ENCODE measurements around the gene ADK.

Gene ADK

DNA sequence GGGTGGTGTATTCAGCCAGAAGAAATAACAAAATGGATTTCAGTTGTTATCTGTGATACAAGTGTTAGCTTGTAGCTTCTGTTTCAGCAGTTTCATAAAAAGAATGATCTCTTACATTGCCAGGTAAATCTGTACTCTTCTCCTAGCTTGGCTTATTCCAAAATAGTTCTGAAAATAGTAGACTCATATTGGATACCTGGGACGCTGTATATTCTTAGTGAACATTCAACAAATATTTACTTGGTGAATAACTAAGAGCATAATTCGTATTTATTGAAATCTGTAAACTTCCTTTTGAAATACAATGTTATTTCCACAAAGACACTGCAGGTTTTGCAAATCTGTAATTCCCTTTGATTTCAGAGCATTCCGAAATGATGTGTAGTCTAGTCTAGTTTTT is 249.2 kb downstream of the ADK start:
- Mint-ChIP-seq H3K9me3 (peaks cover 4% of the 10 kb centered on the region), H3K4me3 (no peak overlapping the region), H3K27ac (no peak overlapping the region), H3K36me3 (peaks cover 24% of the 10 kb centered on the region), H3K4me1 (no peaks in the 10 kb centered on the region)
- DNase-seq (ENCODE audit: low spot score in 2 of 2) (no peak), ATAC-seq (no peak)

DNA sequence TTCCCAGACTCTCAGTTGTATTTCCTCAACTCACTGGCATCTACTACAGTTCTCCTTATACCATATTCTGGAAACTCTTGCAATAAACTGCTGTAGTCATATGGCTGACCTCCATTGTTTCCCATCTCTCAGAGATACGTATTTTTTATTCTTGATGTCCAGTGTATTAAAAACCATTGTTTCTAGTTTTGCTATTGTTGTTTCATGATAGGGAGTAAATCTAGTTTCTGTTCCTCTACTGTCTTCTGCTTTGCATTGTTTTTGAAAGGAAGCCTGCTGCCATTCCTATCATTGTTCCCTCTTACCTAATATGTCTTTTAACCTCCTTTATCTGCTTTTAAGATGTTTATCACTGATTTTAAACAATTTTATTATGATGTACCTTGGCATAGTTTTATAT is 255.0 kb downstream of the ADK start:
- Mint-ChIP-seq H3K9me3 (peaks cover 4% of the 10 kb centered on the region), H3K4me1 (no peaks in the 10 kb centered on the region), H3K27ac (no peak overlapping the region), H3K4me3 (no peak overlapping the region), H3K36me3 (peaks cover 16% of the 10 kb centered on the region)
- ATAC-seq, result no peak
- DNase-seq (ENCODE audit: low spot score in 2 of 2), result no peak

DNA sequence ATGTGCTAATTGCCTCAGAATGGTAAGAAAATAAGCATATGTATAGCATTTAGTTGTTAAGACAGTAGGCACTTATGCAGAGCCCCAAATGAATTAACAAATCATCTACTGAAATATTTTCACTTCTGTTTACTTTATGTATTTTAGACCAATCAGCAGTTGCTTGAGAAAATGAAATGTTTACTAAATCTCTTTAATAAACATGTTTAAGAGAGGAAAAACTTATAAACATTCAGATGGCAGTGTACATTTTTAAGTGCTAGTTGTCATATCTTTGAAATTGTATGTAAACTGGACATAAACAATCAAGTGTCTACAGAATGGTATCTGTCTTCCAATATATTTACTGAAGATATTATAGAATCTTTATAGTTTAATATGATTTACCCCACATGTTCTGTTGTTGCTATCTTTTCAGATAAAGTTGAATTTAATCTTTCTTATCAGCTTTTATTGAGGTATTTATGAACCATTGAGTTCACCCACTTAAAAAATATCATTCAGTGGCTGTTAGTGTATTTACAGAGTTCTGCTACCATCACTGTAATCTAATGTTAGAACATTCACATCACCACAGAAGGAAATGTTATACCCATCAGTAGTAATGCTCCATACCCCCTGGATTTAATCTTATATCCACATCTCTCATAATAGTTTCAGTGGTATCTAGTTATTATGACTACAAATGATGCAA is 264.3 kb downstream of the ADK start:
- ATAC-seq (no peak), DNase-seq (ENCODE audit: low spot score in 2 of 2) (no peak)
- peaks cover 7% of the 10 kb centered on the region for H3K36me3 Mint-ChIP-seq
- H3K4me1 Mint-ChIP-seq, result no peaks in the 10 kb centered on the region
- no peak overlapping the region for H3K27ac Mint-ChIP-seq
- H3K4me3 Mint-ChIP-seq, result no peak overlapping the region
- H3K9me3 Mint-ChIP-seq, result no peaks in the 10 kb centered on the region

DNA sequence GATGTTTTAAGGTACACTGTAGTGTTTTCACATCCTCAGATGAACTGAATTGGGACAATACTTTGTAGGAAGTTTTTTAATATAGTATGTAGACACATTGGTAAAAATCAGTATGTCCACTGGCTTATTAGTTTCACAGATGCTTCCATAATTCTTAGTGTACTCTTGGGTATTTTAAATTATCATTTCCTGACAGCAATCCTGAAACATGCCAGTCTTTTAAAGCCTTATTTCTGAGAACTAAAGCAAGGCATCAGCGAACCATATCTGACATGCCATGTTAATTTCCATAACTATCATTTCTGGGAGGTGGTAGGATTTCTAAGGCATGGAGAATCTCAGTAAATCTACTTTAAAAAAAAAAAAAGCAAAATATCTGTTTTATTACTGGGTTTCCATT is 266.4 kb downstream of the ADK start:
- no peaks in the 10 kb centered on the region for H3K9me3 Mint-ChIP-seq
- DNase-seq (ENCODE audit: low spot score in 2 of 2) (no peak), ATAC-seq (no peak)
- H3K4me3 Mint-ChIP-seq, result no peak overlapping the region
- H3K36me3 Mint-ChIP-seq, result peaks cover under 1% of the 10 kb centered on the region
- H3K27ac Mint-ChIP-seq, result no peak overlapping the region
- no peaks in the 10 kb centered on the region for H3K4me1 Mint-ChIP-seq

DNA sequence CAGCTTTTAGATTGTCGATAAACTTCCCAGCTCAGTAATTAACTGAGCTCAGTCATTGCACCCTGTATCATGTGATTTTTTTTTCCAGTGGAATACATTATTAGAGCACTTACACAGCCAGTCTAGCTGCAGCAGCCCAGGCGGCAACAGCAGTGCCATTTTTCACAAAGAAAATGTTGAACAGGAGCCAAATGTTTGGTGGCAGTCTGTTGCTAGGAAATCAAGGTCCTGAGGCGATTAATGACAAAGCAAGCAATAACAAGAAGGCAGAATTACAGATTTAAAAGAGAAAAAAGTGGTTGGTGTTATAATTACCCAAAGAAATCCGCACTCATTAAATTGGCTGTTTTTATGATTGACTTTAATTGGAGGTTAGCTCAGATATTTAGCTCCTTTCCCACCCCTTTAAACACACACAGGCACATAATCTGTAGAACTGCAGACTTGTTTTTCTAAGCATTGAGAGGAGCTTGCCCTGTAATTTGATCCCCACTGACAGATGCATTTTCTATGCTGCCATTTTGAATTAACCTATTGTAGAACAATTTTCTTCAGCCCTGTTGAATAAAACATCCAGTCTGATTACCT is 267.4 kb downstream of the ADK start:
- H3K36me3 Mint-ChIP-seq, result no peaks in the 10 kb centered on the region
- ATAC-seq (no peak), DNase-seq (ENCODE audit: low spot score in 2 of 2) (no peak)
- H3K4me3 Mint-ChIP-seq, result no peak overlapping the region
- no peaks in the 10 kb centered on the region for H3K9me3 Mint-ChIP-seq
- no peaks in the 10 kb centered on the region for H3K4me1 Mint-ChIP-seq
- no peak overlapping the region for H3K27ac Mint-ChIP-seq

DNA sequence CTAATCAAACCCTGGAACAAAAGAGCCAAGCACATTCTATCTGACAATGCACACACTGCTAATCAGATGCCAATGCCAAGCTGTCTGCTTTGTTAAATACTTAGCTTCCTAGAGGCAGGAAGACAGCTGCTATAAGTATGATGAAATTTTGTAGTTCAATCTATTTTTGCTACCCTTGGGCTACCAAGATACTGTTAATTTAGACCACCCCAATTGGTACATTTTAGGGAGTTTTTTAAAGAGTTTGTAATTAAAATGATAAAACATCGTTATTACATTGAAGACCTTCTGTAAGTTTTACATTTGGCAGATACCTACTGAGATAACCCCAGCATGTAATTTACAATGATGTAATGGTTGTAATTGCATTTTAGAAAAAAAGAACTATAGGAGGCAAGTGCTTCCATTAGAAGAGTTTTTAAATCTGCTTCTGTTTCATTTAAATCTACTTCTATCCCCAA is 268.5 kb downstream of the ADK start:
- ATAC-seq, result no peak
- Mint-ChIP-seq H3K4me1 (no peaks in the 10 kb centered on the region), H3K9me3 (no peaks in the 10 kb centered on the region), H3K27ac (no peak overlapping the region), H3K36me3 (no peaks in the 10 kb centered on the region), H3K4me3 (no peak overlapping the region)
- DNase-seq (ENCODE audit: low spot score in 2 of 2), result no peak

DNA sequence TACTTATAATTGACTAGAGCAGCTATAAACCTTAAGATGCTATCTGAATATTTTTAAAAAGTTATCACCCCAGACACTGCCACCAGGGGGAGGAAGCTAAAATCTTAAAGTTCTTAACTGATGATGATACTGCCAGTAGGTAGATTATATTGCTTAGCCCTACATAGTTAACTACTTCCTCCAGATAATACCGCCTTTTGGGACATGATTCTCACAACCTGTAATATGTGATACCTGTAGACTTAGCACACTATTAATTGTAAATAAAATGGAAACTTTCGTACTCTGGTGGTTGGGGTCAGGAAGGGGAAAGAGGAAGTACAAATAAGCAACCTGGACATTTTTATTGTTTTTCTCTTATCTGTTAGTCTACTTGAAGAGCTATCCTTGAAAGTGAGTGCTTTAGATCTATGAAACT is 268.9 kb downstream of the ADK start:
- H3K4me1 Mint-ChIP-seq, result no peaks in the 10 kb centered on the region
- H3K36me3 Mint-ChIP-seq, result no peaks in the 10 kb centered on the region
- no peak for ATAC-seq

DNA sequence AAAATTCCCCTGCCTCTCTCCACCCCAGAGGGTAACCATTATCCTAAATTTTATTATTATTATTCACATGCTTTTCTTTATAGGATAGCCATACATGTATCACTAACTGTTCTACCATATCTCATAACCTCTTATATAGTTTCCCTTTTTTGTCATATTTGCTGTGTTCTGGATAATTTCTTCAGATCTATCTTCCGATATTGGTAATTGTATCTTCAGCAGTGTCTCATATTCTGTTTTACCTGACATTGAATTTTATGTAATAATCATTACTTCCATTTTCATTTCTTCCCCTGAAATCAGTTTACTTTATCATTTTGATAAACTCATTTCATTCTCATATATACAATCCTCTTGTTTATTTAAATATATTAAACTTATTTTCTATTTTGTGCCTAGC is 273.5 kb downstream of the ADK start:
- DNase-seq (ENCODE audit: low spot score in 2 of 2) (no peak), ATAC-seq (no peak)
- Mint-ChIP-seq H3K4me3 (no peak overlapping the region), H3K4me1 (no peaks in the 10 kb centered on the region), H3K9me3 (no peaks in the 10 kb centered on the region), H3K36me3 (no peaks in the 10 kb centered on the region), H3K27ac (peak overlapping the region; percentile 13)

More for the DNA sequence above, 268.9 kb downstream of the ADK start:
- Mint-ChIP-seq H3K27ac (no peak overlapping the region), H3K4me3 (no peak overlapping the region), H3K9me3 (no peaks in the 10 kb centered on the region)
- no peak for DNase-seq (ENCODE audit: low spot score in 2 of 2)

DNA sequence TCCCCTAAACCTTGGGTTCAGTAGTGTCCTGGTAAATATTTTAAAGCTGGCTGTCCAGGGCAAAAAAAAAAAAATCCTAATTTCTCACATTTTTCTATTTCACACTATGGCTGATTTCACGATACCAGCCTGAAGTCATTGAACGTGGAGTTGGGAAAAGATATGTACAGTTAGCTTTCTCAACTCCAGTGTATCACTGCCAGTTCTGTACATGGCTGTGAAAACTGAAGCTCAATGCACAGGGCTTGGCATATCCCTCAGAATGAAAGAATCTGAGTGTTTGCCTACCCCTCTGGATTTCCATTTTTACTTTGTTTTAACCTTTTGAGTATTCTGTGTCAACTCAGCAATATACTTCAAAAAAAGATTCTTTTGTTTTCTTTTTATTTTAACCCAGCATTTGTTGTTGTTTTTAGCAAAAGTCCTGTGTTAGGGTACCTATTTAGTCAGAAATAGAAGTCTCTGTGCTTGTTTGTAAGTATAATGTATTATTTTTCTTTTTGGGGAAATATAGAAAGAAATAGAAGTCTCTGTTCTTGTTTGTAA is 274.5 kb downstream of the ADK start:
- no peak overlapping the region for H3K4me3 Mint-ChIP-seq
- no peak overlapping the region for H3K27ac Mint-ChIP-seq
- ATAC-seq, result no peak
- H3K36me3 Mint-ChIP-seq, result no peaks in the 10 kb centered on the region
- no peak for DNase-seq (ENCODE audit: low spot score in 2 of 2)
- H3K4me1 Mint-ChIP-seq, result no peaks in the 10 kb centered on the region
- H3K9me3 Mint-ChIP-seq, result no peaks in the 10 kb centered on the region

DNA sequence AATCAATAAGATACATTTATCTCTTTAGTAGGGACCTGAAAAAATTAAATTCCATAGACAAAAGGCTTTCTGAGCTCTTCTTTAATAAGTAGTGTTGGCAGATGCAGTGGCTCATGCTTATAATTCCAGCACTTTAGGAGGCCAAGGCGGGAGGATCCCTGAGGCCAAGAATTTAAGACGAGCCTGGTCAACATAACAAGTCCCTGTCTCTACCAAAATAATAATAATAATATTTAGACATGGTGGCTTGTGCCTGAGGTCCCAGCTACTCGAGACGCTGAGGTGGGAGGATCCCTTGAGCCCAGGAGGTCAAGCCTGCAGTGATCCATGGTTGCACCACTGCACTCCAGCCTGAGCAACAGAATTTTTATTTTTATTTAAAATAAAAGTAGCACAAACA is 280.8 kb downstream of the ADK start:
- no peak for DNase-seq (ENCODE audit: low spot score in 2 of 2)
- no peak overlapping the region for H3K27ac Mint-ChIP-seq
- no peaks in the 10 kb centered on the region for H3K4me1 Mint-ChIP-seq
- H3K4me3 Mint-ChIP-seq, result no peak overlapping the region
- no peaks in the 10 kb centered on the region for H3K9me3 Mint-ChIP-seq
- no peaks in the 10 kb centered on the region for H3K36me3 Mint-ChIP-seq
- no peak for ATAC-seq

DNA sequence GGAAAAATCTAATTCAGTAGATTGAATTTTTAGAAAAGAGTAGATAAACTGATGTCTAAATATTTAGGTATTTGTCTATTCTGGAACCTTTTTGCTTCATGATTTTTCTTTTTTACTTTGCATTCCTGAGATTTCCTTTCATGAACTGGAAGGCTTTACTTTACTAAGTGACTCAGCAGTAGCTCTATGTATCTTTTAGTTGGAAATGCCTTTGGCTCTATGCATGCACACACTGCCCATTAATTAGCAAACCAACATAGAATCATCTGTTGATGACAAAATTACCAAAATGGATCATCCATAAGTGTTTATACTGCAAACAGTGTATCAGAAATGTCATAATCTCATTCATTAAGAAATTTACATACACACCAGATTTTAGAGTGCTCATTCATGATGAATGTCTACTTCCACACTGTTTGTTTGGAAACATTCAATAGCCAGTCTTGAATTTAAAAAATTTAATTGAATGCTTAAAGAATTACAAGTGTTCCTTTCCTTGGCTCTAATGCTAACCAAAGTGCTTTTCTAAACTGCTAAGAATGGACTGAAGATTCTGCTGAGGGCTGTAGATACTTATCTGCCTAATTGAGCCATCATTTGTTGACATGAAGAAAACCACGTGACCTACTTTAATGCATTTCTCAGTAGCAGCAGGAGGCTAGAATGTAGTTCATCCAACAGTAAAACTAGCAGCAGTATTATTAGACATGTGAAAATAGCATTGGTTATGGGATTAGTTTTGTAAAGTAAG is 282.0 kb downstream of the ADK start:
- Mint-ChIP-seq H3K4me3 (no peak overlapping the region), H3K9me3 (no peaks in the 10 kb centered on the region), H3K27ac (no peak overlapping the region), H3K4me1 (no peaks in the 10 kb centered on the region), H3K36me3 (no peaks in the 10 kb centered on the region)
- DNase-seq (ENCODE audit: low spot score in 2 of 2) (no peak), ATAC-seq (no peak)

DNA sequence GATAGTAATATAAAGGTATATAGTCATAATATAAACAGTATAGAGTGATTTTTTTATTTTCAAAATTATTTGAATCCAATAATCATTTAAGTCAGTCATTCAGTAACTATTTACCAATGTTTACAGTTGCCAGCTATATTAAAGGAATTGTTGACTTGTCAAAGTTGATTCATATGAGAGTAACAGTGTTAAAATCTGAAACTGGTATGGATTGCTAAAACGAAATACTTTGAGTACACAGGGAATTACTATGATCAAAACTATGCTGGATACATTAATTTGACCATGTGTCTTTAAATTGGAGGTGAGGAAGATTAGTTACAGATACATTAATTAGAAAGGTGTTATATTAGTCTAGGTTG is 282.6 kb downstream of the ADK start:
- Mint-ChIP-seq H3K27ac (no peak overlapping the region), H3K36me3 (no peaks in the 10 kb centered on the region), H3K9me3 (no peaks in the 10 kb centered on the region), H3K4me3 (no peak overlapping the region), H3K4me1 (no peaks in the 10 kb centered on the region)
- ATAC-seq, result no peak
- DNase-seq (ENCODE audit: low spot score in 2 of 2), result no peak

DNA sequence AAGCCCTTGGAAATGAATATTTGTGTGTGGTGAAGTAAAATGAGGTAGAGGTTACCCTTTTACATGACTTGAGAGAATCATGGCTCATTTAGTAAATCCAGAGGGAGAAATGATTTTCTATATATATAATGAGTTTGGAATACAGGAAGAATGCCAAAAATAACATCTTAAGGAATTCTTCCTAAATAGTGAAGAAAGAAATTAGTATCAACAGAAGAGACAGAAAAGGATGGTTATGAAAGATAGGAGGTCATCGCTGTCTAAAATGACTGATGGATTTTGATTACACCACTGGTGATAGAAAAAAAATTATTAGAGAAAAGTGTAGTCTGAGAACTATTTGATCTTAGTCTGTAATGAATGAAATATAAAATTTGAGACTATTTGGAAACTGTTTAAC is 283.0 kb downstream of the ADK start:
- Mint-ChIP-seq H3K4me1 (no peaks in the 10 kb centered on the region), H3K27ac (no peak overlapping the region), H3K36me3 (no peaks in the 10 kb centered on the region), H3K4me3 (no peak overlapping the region), H3K9me3 (no peaks in the 10 kb centered on the region)
- ATAC-seq (no peak), DNase-seq (ENCODE audit: low spot score in 2 of 2) (no peak)

DNA sequence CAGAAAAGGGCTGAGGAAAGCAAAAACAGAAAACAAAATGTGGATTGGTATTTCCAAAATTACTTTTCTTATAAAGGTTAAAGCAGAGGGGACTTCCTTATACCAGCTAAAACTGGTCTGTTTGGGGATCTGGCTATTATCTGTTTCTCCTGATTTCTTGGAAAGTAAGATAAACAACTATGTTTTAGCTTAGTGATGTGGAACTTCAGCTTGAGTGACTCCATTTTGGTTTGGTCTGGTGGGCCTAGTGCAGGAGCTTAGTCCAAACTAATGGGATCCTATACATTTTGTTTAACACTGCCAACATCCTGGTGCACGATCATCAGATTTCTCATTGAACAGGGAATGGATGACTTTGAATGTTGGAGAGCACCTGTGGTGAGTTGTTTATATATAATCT is 283.5 kb downstream of the ADK start:
- Mint-ChIP-seq H3K4me1 (no peaks in the 10 kb centered on the region), H3K4me3 (no peak overlapping the region), H3K27ac (no peak overlapping the region), H3K36me3 (no peaks in the 10 kb centered on the region), H3K9me3 (no peaks in the 10 kb centered on the region)
- no peak for ATAC-seq
- DNase-seq (ENCODE audit: low spot score in 2 of 2), result no peak

DNA sequence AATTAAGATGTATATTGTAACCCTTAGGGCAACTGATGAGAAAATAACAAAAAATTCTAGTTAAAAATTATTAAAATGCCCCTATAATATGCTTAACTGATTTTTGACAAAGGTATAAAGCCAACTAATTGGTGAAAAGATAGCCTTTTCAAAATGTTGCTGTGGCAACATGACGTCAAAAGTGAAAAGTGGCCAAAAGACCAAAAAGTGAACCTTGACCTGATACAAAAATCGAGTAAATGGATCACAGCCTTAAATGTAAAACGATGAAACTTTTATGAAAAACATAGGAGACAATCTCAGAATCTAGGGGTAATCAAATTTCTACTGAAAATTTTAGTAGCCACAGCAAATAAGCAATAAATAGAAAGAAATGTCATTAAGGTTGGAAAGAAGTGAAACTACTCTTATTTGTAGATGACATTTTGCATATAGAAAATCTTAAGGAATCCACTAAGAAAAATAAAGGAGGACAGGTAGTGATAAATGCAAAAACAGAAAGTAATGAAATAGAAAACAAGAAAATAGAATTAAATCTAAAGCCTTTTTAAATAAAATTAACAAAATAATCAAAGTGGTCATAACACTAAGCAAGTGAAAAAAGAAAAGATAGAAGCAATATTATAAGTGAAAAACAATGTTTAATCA is 285.6 kb downstream of the ADK start:
- no peak overlapping the region for H3K4me3 Mint-ChIP-seq
- ATAC-seq, result no peak
- H3K4me1 Mint-ChIP-seq, result no peaks in the 10 kb centered on the region
- no peak for DNase-seq (ENCODE audit: low spot score in 2 of 2)
- H3K27ac Mint-ChIP-seq, result no peak overlapping the region
- no peaks in the 10 kb centered on the region for H3K36me3 Mint-ChIP-seq
- no peaks in the 10 kb centered on the region for H3K9me3 Mint-ChIP-seq

Data from stimulated activated effector memory CD8-positive, alpha-beta T cell treated with anti-CD3 and anti-CD28 coated beads, Interleukin-12 subunit alpha, Interleukin-12 subunit beta, amount 100 ng/mL, for 72 hours (primary cell).